H1 (cell line): Measurements from ENCODE around the gene MGLL. TPM values are rescaled to one million over a fixed set of nuclear protein-coding genes. Genes with fewer than 3 reads are reported as not detected.

Experiments
- CTCF ChIP-seq, 3 experiments: IDR thresholded peaks; 1 replicate in 2 of 3; 2 replicates in 1 of 3; pipeline versions ENCODE4 v1.5.1 to v1.6.1; 2011; ENCODE audit warnings: low read length in 3 of 3, mild to moderate bottlenecking in 3 of 3, inconsistent platforms in 2 of 3, low read depth in 1 of 3, moderate library complexity in 1 of 3; ENCODE audit not compliant: insufficient read depth in 1 of 3; ENCODE audit errors: control extremely low read depth in 1 of 3
- SAP30 ChIP-seq: fragments of 300-600 bp; sonication (generic); IDR thresholded peaks from 2 replicates; pipeline ENCODE4 v1.7.1; 2012; ENCODE audit warnings: low read length, moderate library complexity, mild to moderate bottlenecking, inconsistent platforms; ENCODE audit not compliant: insufficient read depth, insufficient replicate concordance
- USF2 ChIP-seq: IDR thresholded peaks from 2 replicates; pipeline ENCODE4 v1.6.1; 2011; ENCODE audit warnings: low read length, improper control_type of control experiment
- YY1 ChIP-seq: IDR thresholded peaks from 2 replicates; pipeline ENCODE4 v1.6.1; 2011; ENCODE audit warnings: low read depth, mild to moderate bottlenecking, low read length
- polyA plus RNA-seq, 7 experiments: library from polyadenylated mRNA; depleted of rRNA in 3 of 7; stranded (reverse) in 5 of 7; unstranded in 2 of 7; fragments of >200 nt in 5 of 7; fragments of 200-250 nt in 2 of 7; gene quantifications; 1 replicate in 5 of 7; 2 replicates in 1 of 7; 4 replicates in 1 of 7; pipeline versions ENCODE4 v1.2.1 to v1.2.3, GENCODE V29; 2011 to 2013; ENCODE audit warnings: missing spikeins in 2 of 7, mixed read lengths in 2 of 7
- total RNA-seq: library from RNA; stranded (reverse); fragmentation: NEBNext Ultra II Directional; extraction: Animal tissue kit (Norgen Biotek cat#: 25700); gene quantifications from 2 replicates; pipeline ENCODE4 v1.2.1, GENCODE V29; 2021

Gene MGLL
- total and polyA plus RNA-seq, 2 of the 8 experiments (the other 6 are each of a cell fraction or from before 2014, with no cell fraction given) = 0.05 to 0.34 TPM

GRCh38 chr3:127739347-127740135, 82.8 kb downstream of the MGLL start (continued):
- TF ChIP-seq CTCF (IDR thresholded peaks at IDR 0.05; ENCODE audit: control extremely low read depth in 1 of 3, insufficient read depth in 1 of 3, low read depth in 1 of 3, low read length in 3 of 3) (no peak), USF2 (no peak), YY1 (no peak), SAP30 (no peak)
- TF ChIP-seq, all 59 proteins: peak for 0
